Measurements from ENCODE around the gene RBM33.

The RBM33 gene

GRCh38 chr7:155724327-155725005, 80.0 kb downstream of the RBM33 start:
- Histone ChIP-seq H3K9ac (ENCODE audit: insufficient read length, low read depth) (no peak overlapping the region), H3K4me1 (ENCODE audit: insufficient read depth, insufficient read length) (no peaks in the 10 kb centered on the region), H3K36me3 (ENCODE audit: insufficient read depth, insufficient read length, low read length) (peaks cover 15% of the 10 kb centered on the region), H3K4me3 (ENCODE audit: insufficient read length, low read depth) (no peak overlapping the region), H3K9me3 (ENCODE audit: insufficient read depth, low read length) (no peaks in the 10 kb centered on the region), H3K27me3 (ENCODE audit: insufficient read depth, insufficient read length) (no peaks in the 10 kb centered on the region)
- no peak for DNase-seq (ENCODE audit: low read depth, low spot score)
- no peak for TF ChIP-seq SUZ12 (IDR thresholded peaks at IDR 0.05; ENCODE audit: extremely low read depth, insufficient read depth, insufficient read length)
- no peak for TF ChIP-seq YY1 (IDR thresholded peaks at IDR 0.05; ENCODE audit: insufficient read depth, insufficient read length)
- no peak for TF ChIP-seq ZNF274 (IDR thresholded peaks at IDR 0.05; ENCODE audit: low read depth, low read length)

DNA sequence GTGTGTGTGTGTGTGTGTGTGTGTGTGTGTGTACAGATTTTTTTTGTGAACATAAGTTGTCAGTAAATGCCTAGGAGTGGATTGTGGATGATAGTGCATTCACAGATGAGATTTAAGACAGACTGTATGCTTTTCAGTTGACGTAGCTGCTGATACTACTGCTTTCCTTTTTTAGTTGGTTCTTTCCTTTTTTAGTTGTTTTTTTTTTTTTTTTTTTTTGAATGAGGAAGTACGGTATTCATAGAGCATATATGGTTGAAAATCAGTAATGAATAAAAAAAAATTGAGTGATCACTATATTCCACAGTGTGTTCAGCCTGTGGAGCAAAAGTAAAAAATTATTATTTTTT, 80.5 kb downstream of the RBM33 start:
- Histone ChIP-seq H3K4me3 (ENCODE audit: insufficient read length, low read depth) (no peak overlapping the region), H3K27me3 (ENCODE audit: insufficient read depth, insufficient read length) (no peaks in the 10 kb centered on the region), H3K9me3 (ENCODE audit: insufficient read depth, low read length) (no peaks in the 10 kb centered on the region), H3K9ac (ENCODE audit: insufficient read length, low read depth) (no peak overlapping the region), H3K36me3 (ENCODE audit: insufficient read depth, insufficient read length, low read length) (peaks cover 20% of the 10 kb centered on the region), H3K4me1 (ENCODE audit: insufficient read depth, insufficient read length) (no peaks in the 10 kb centered on the region)
- TF ChIP-seq SUZ12 (IDR thresholded peaks at IDR 0.05; ENCODE audit: extremely low read depth, insufficient read depth, insufficient read length) (no peak), YY1 (IDR thresholded peaks at IDR 0.05; ENCODE audit: insufficient read depth, insufficient read length) (no peak), ZNF274 (IDR thresholded peaks at IDR 0.05; ENCODE audit: low read depth, low read length) (no peak)
- no peak for DNase-seq (ENCODE audit: low read depth, low spot score)

GRCh38 chr7:155727616-155728015, 83.2 kb downstream of the RBM33 start:
- H3K4me3 ChIP-seq (ENCODE audit: insufficient read length, low read depth), result no peak overlapping the region
- TF ChIP-seq ZNF274 (IDR thresholded peaks at IDR 0.05; ENCODE audit: low read depth, low read length), result no peak
- TF ChIP-seq SUZ12 (IDR thresholded peaks at IDR 0.05; ENCODE audit: extremely low read depth, insufficient read depth, insufficient read length), result no peak
- TF ChIP-seq YY1 (IDR thresholded peaks at IDR 0.05; ENCODE audit: insufficient read depth, insufficient read length), result no peak
- no peaks in the 10 kb centered on the region for H3K4me1 ChIP-seq (ENCODE audit: insufficient read depth, insufficient read length)
- no peak overlapping the region for H3K9ac ChIP-seq (ENCODE audit: insufficient read length, low read depth)
- no peaks in the 10 kb centered on the region for H3K27me3 ChIP-seq (ENCODE audit: insufficient read depth, insufficient read length)
- peaks cover 28% of the 10 kb centered on the region for H3K36me3 ChIP-seq (ENCODE audit: insufficient read depth, insufficient read length, low read length)
- DNase-seq (ENCODE audit: low read depth, low spot score), result no peak
- H3K9me3 ChIP-seq (ENCODE audit: insufficient read depth, low read length), result no peaks in the 10 kb centered on the region

- Histone ChIP-seq H3K9ac (ENCODE audit: insufficient read length, low read depth) (no peak overlapping the region), H3K4me3 (ENCODE audit: insufficient read length, low read depth) (no peak overlapping the region), H3K4me1 (ENCODE audit: insufficient read depth, insufficient read length) (no peaks in the 10 kb centered on the region), H3K36me3 (ENCODE audit: insufficient read depth, insufficient read length, low read length) (peaks cover 26% of the 10 kb centered on the region), H3K27me3 (ENCODE audit: insufficient read depth, insufficient read length) (no peaks in the 10 kb centered on the region), H3K9me3 (ENCODE audit: insufficient read depth, low read length) (no peaks in the 10 kb centered on the region)
- no peak for TF ChIP-seq ZNF274 (IDR thresholded peaks at IDR 0.05; ENCODE audit: low read depth, low read length)
- TF ChIP-seq YY1 (IDR thresholded peaks at IDR 0.05; ENCODE audit: insufficient read depth, insufficient read length), result no peak
- TF ChIP-seq SUZ12 (IDR thresholded peaks at IDR 0.05; ENCODE audit: extremely low read depth, insufficient read depth, insufficient read length), result no peak
- DNase-seq (ENCODE audit: low read depth, low spot score), result no peak
These were observed 83.7 kb downstream of the RBM33 start for GRCh38 chr7:155728116-155728515.

DNA sequence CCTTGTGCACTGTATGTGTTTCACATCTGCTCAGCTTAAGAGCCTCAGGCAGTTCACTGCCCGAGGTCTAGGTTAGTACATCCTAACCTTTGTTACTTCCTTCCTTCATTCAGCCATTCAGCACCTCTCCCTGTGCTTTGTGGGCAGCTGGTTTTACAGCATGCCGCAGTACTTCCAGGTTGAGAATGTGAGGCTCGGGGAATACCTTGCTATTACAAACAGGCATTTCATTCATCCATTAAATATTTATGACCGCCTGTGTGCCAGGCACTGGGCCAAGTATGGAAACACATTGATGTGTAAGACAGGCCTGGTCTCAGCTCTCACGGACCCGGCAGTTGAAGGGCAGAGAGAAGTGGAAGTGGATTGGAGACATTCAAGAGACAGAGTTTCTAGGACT, 85.4 kb downstream of the RBM33 start:
- no peak overlapping the region for H3K9ac ChIP-seq (ENCODE audit: insufficient read length, low read depth)
- H3K27me3 ChIP-seq (ENCODE audit: insufficient read depth, insufficient read length), result no peaks in the 10 kb centered on the region
- no peaks in the 10 kb centered on the region for H3K4me1 ChIP-seq (ENCODE audit: insufficient read depth, insufficient read length)
- H3K9me3 ChIP-seq (ENCODE audit: insufficient read depth, low read length), result no peaks in the 10 kb centered on the region
- H3K36me3 ChIP-seq (ENCODE audit: insufficient read depth, insufficient read length, low read length), result peaks cover 21% of the 10 kb centered on the region
- TF ChIP-seq ZNF274 (IDR thresholded peaks at IDR 0.05; ENCODE audit: low read depth, low read length) (no peak), YY1 (IDR thresholded peaks at IDR 0.05; ENCODE audit: insufficient read depth, insufficient read length) (no peak), SUZ12 (IDR thresholded peaks at IDR 0.05; ENCODE audit: extremely low read depth, insufficient read depth, insufficient read length) (no peak)
- no peak for DNase-seq (ENCODE audit: low read depth, low spot score)
- no peak overlapping the region for H3K4me3 ChIP-seq (ENCODE audit: insufficient read length, low read depth)

- no peak for DNase-seq (ENCODE audit: low read depth, low spot score)
- no peak overlapping the region for H3K9ac ChIP-seq (ENCODE audit: insufficient read length, low read depth)
- H3K27me3 ChIP-seq (ENCODE audit: insufficient read depth, insufficient read length), result no peaks in the 10 kb centered on the region
- no peaks in the 10 kb centered on the region for H3K9me3 ChIP-seq (ENCODE audit: insufficient read depth, low read length)
- TF ChIP-seq ZNF274 (IDR thresholded peaks at IDR 0.05; ENCODE audit: low read depth, low read length), result no peak
- TF ChIP-seq YY1 (IDR thresholded peaks at IDR 0.05; ENCODE audit: insufficient read depth, insufficient read length), result no peak
- no peak for TF ChIP-seq SUZ12 (IDR thresholded peaks at IDR 0.05; ENCODE audit: extremely low read depth, insufficient read depth, insufficient read length)
- peaks cover 21% of the 10 kb centered on the region for H3K36me3 ChIP-seq (ENCODE audit: insufficient read depth, insufficient read length, low read length)
- no peaks in the 10 kb centered on the region for H3K4me1 ChIP-seq (ENCODE audit: insufficient read depth, insufficient read length)
- no peak overlapping the region for H3K4me3 ChIP-seq (ENCODE audit: insufficient read length, low read depth)
These were observed 86.9 kb downstream of the RBM33 start for GRCh38 chr7:155731380-155731779.

GRCh38 chr7:155731871-155732270, 87.4 kb downstream of the RBM33 start:
- H3K27me3 ChIP-seq (ENCODE audit: insufficient read depth, insufficient read length), result no peaks in the 10 kb centered on the region
- H3K9ac ChIP-seq (ENCODE audit: insufficient read length, low read depth), result no peak overlapping the region
- no peaks in the 10 kb centered on the region for H3K9me3 ChIP-seq (ENCODE audit: insufficient read depth, low read length)
- H3K4me1 ChIP-seq (ENCODE audit: insufficient read depth, insufficient read length), result no peaks in the 10 kb centered on the region
- no peak for TF ChIP-seq SUZ12 (IDR thresholded peaks at IDR 0.05; ENCODE audit: extremely low read depth, insufficient read depth, insufficient read length)
- no peak for TF ChIP-seq YY1 (IDR thresholded peaks at IDR 0.05; ENCODE audit: insufficient read depth, insufficient read length)
- no peak for TF ChIP-seq ZNF274 (IDR thresholded peaks at IDR 0.05; ENCODE audit: low read depth, low read length)
- DNase-seq (ENCODE audit: low read depth, low spot score), result no peak
- peaks cover 21% of the 10 kb centered on the region for H3K36me3 ChIP-seq (ENCODE audit: insufficient read depth, insufficient read length, low read length)
- H3K4me3 ChIP-seq (ENCODE audit: insufficient read length, low read depth), result no peak overlapping the region

Data from NT2/D1 (cell line).